HG02798 (cell line): Measurements from ENCODE around the gene NR4A1.

Source experiments
- ATAC-seq: cut with Tn5 transposase; IDR thresholded peaks from one replicate; pipeline ENCODE4 v1.9.1; 2021; ENCODE audit warnings: mild to moderate bottlenecking; ENCODE audit not compliant: unreplicated experiment, poor library complexity

The NR4A1 gene

GRCh38 chr12:52070185-52070925 is 19.1 kb downstream of the NR4A1 start:
- ATAC-seq = no peak

GRCh38 chr12:52073531-52074381 is 22.5 kb downstream of the NR4A1 start:
- no peak for ATAC-seq

GRCh38 chr12:52074971-52075724 is 23.9 kb downstream of the NR4A1 start:
- ATAC-seq = no peak

- ATAC-seq = no peak
These were observed 25.6 kb downstream of the NR4A1 start for GRCh38 chr12:52076811-52077210.

- no peak for ATAC-seq
These were observed 27.0 kb downstream of the NR4A1 start for GRCh38 chr12:52078276-52078675.

- ATAC-seq = no peak
These were observed 28.5 kb downstream of the NR4A1 start, which contains the start of gene SMIM41 for GRCh38 chr12:52079576-52080402. Gene SMIM41 (plus strand): TSS chr12:52079704. CDS start chr12:52079780, 76 bp downstream.

GRCh38 chr12:52080403-52081251 is 29.4 kb downstream of the NR4A1 start:
- no peak for ATAC-seq

- peak; percentile 46 for ATAC-seq
These were observed 30.1 kb downstream of the NR4A1 start for GRCh38 chr12:52081263-52081733.

- no peak for ATAC-seq
These were observed 30.9 kb downstream of the NR4A1 start for GRCh38 chr12:52082026-52082668.

GRCh38 chr12:52082669-52082987 is 31.4 kb downstream of the NR4A1 start:
- ATAC-seq = no peak

- no peak for ATAC-seq
These were observed 31.9 kb downstream of the NR4A1 start for GRCh38 chr12:52082988-52083637.

- ATAC-seq = no peak
These were observed 32.4 kb downstream of the NR4A1 start for GRCh38 chr12:52083638-52083996.

GRCh38 chr12:52084491-52085231 is 33.4 kb downstream of the NR4A1 start:
- ATAC-seq = no peak

GRCh38 chr12:52085682-52086180 is 34.5 kb downstream of the NR4A1 start:
- no peak for ATAC-seq

GRCh38 chr12:52086366-52086765 is 35.1 kb downstream of the NR4A1 start:
- ATAC-seq = no peak

GRCh38 chr12:52086944-52087835 is 35.9 kb downstream of the NR4A1 start:
- no peak for ATAC-seq
